GM21717 (cell line): ENCODE results near the gene XYLT1.
"Not testable (repeated sequence)": the region's sequence is repeated elsewhere in the genome, so short reads cannot be mapped to it uniquely, and the experiment has no call there.

Source experiments
- ATAC-seq: cut with Tn5 transposase; IDR thresholded peaks from one replicate; pipeline ENCODE4 v1.9.1; 2021; ENCODE audit warnings: mild to moderate bottlenecking, moderate library complexity; ENCODE audit not compliant: unreplicated experiment

Gene XYLT1

DNA sequence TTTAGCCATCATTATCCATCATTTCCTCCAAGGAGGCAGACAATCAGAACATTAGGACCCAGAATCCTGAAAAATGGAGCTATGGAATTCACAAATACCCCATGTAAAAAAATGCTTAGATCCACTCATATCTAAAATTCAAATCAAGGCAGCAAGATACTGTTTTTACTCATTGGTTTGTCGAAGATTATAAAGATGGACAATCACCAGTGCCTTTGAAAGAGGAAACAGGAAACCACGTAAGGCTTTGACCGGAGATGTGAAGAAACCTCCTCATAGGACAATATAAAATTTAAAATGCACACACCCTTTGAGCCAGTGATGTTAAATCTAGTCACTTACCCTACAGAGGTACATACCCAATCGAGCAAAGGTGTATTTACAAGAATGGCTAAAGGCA, 130.0 kb downstream of the XYLT1 start:
- no peak for ATAC-seq

DNA sequence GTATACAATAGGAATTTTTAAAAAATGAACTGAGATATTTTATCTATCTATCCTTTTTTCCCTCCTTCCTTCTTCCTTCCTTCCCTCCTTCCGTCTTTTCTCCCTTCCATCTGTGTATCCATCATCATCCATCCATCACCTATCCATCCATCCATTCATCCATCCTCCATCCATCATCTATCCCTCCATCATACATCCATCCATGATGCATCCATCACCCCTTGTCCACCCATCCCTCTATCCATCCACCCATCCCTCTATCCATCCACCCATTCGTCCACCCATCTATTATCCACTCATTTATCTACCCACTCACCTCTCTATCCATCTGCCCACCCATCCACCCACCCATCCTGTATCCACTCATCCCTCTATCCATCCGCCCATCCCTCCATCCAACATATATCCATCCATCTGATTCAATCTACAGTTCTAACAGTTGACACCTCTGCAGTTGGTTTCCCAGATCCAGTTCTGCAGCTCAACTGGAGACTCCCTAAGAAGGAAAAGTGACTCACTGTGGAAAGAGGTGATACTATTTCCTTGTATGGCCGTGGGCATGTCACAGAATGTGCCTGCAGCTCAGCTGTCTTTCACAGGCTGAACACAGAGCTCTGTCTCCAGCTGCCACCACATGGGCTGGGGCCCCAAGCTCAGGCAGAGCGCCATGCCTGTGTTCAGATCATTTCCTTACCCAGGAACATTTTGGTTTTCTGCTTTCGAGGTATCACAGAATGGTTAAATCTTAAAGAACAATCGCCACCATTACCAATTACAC, 130.8 kb downstream of the XYLT1 start:
- ATAC-seq = no peak

DNA sequence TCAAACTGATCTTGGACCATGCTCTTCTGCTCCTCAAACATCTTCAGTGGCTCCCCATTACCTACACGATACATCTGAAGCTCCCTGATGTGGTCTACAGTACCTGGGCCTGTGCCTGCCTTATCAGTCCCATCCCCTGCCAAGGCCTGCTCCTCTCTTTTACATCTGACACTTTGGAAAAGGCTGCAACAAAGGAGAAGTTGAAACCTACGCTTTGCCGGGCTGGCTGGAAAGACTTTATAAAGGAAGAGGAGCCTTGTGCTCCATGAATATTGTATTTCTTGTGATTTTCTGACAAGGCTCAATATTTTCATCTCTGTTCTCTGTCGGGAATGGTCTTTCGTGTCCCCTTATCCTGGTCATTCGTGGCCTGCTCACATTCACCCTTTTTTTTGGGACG, 132.5 kb downstream of the XYLT1 start:
- ATAC-seq = no peak

DNA sequence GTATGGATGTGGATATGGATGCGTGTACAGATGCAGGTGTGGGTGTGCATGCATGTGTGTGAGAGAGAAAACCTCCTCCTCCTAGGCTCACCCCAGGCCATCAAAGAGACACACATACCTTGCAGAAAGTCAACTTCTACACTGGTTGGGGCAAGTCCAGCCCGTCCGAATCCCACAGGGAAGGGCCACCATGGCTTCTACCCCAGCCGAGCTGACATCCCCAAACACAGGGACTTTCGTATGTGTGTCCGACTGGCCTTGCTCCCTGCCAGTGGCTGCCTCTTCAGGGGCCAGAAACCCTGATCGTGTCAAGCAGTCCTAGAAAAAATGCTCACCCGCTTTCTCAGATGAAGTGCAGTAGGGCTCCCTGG, 134.2 kb downstream of the XYLT1 start:
- ATAC-seq = no peak

DNA sequence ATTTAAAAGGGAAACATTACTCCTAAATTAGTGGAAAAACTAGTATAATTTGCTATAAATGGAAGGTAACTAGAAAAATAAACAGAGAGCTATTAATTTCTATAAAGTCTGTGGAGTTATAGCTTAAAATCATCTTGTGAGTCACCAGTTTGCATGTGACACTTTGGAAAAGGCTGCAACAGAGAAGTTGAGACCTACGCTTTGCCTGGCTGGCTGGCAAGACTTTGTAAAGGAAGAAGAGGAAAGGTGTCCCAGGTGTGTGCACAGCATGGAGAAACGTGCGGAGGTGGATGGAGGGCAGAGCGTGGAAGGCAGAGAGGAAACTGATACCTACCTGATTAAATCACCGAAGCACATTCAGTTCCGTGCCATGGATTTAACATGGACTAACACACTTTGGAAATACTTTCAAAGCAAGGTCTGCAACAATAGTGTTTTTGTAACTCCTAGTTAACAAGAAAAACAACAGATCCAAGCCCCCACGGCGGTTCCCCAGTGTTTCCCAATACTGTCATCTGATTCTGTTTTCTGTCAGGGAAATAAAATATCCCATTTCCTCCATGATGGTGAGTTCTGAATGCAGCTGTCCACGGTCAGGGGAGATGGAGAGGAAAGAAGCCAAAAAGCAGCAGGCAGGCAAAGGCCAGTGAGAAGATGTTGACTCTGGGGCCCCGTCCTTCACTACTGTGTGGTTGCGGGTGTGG, 134.8 kb downstream of the XYLT1 start:
- ATAC-seq = no peak

DNA sequence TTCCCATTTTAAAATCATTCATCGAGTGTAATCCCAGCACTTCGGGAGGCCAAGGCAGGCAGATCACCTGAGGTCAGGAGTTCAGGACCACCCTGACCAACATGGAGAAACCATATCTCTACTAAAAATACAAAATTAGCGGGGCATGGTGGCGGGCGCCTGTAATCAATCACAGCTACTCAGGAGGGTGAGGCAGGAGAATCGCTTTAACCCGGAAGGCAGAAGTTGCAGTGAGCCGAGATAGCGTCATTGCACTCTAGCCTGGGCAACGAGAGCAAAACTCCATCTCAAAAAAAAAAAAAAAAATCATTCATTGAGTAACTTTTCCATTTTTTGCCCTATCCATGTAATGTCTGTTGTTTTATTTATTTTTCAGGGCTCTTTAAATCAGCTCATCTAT, 135.4 kb downstream of the XYLT1 start:
- not testable (repeated sequence) for ATAC-seq

DNA sequence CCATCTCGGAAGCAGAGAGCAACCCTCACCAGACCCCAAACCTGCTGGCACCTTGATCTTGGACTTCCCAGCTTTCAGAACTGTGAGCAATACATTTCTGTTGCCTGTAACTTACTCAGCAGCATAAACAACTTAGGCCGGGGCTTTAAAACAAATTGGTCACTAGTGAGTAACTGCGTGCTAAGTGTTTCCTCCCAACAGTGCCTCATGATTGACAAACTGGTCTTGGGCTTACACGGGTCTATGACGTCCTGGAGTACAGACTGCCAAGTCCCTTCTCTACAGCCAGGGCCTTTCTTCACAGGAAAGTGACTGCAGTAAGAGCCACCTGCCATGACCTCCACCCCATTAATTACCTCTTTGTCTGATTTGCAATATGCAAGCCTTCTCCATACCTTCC, 136.7 kb downstream of the XYLT1 start:
- no peak for ATAC-seq

DNA sequence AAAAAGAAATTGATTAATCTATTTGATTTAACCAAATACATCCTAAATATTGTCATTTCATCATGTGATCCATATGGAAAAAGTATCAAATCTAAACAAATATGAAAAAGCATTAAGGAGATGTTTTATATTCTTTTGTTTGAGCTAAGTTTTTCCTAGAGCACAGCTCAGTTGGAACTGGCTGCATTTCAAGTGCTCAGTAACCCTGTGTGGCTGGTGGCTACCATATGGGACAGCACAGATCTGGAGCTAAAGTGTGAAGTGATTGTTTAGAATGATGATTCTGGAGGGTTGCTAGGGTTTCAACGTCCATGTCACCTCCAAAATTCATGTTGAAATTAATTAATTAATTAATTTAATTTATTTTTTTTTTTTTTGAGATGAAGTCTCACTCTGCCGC, 137.5 kb downstream of the XYLT1 start:
- no peak for ATAC-seq

DNA sequence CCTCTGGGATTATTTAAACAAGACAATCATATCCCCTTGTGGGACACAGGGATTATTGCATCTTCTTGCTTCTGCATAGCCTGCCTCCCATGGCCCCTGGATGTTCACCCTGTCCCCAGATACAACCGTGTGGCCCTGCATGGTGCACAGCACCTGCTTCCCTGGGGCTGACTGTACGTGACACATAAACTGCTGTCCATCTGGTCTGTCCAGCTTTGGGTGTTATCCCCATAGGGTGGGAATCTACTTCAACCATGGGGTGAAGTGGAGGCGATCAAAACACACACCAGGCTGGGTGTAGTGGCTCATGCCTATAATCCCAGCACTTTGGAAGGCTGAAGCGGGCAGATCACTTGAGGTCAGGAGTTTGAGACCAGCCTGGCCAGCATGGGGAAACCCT, 138.8 kb downstream of the XYLT1 start:
- ATAC-seq = no peak

DNA sequence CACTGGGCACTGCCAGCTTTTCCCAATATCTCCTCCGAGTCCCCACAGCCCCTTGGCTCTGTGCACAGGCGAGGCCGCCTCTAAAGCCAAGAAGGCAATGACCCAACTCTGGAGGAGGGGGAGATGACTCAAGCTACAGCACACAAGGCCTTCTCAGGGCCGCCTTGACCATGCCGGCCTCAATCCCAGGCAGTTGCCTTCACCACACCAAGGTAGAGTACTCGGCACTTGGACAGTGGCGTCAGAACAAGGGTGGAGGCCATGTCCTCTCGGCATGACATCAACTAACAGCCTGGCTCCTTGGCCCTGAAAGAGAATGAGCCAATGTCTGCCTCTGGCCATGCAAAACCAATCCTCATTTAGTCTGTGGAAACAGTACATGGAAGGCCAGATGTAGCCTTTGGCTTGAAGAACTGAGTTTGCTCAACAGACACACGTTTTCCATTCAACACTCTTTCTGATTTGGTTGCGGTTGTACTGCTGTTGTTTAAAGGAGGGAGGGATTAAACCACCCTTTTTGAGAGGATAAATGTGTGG, 139.6 kb downstream of the XYLT1 start:
- ATAC-seq = no peak

DNA sequence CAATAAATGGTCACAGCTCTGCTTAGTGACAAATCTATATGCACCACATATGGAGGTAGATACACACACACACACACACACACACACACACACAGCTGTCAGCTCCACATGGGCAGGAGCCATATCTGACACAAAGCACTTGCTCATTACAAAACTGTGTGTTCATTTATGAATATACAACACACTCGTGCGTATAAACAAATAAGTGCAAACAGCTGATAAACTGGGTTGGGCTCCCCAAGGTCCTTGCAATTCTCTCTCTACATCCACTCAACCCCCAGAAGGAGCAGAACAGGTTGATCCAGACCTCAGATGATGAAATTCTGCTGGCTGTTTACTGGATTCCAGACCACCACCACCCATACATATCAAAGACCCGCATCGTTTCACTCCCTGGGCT, 140.7 kb downstream of the XYLT1 start:
- no peak for ATAC-seq

DNA sequence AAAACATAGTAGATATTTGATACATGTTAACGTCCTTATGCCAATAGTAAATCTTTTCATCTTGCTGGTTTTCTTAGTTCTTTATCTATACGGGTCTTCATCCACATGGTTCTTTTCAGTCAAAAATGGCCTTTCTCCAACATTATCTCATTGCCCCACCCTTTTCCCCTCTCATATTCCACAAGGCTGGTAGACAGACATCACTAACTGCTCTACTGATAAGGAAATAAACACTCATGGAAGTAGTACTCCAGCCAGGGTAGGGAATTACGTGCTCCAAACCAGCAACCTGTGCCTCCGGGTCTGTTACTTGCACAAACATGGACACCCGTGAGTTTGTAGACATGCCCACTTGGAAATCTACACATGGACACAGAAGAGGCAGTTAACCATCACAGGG, 141.4 kb downstream of the XYLT1 start:
- ATAC-seq = no peak

DNA sequence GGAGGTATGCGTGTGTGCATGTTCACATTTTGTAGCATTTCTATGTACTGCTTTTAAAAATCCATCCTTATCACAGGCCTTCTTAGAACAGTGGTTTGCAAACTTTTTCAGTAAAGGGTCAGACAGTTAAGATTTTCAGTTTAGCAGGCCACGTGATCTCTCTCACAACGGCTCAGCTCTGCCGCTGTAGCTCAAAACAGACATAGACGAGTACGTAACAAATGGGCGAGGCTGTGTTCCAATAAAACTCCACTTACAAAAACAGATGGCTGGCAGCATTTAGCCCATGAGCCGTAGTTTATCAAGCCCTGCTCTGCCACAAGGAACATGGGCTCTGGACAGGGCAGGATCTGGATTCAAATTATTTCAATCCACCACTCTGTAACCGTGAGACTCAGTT, 141.8 kb downstream of the XYLT1 start:
- ATAC-seq = no peak

DNA sequence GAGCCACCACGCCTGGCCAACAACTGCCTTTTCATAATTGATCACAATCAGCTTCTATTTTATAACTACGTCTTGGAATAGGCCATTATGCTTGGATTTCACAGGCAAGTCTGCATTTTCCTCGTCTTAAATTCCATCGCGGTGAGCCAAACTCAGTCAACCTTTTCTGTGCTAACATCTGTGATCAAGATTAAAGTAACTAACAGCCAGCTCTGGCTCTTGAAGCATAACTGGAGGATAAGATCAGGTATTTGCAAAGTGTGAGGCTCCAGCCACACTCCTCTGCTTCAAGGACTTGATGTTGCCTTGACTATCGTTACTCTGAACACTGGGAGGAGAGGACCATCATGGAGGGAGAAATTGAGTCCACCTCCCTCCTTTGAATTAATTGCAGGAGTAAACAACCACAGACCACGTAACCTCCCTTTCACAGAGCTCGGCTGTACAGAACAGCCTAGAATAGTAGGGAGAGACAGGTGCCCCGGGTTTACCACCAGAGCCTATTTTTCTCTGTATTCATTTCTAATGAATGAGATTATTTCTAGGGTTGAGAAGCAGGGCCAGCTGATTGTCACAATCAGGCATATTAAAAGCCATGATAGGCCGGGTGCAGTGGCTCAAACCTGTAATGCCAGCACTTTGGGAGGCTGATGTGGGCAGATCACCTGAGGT, 143.0 kb downstream of the XYLT1 start:
- ATAC-seq = no peak

DNA sequence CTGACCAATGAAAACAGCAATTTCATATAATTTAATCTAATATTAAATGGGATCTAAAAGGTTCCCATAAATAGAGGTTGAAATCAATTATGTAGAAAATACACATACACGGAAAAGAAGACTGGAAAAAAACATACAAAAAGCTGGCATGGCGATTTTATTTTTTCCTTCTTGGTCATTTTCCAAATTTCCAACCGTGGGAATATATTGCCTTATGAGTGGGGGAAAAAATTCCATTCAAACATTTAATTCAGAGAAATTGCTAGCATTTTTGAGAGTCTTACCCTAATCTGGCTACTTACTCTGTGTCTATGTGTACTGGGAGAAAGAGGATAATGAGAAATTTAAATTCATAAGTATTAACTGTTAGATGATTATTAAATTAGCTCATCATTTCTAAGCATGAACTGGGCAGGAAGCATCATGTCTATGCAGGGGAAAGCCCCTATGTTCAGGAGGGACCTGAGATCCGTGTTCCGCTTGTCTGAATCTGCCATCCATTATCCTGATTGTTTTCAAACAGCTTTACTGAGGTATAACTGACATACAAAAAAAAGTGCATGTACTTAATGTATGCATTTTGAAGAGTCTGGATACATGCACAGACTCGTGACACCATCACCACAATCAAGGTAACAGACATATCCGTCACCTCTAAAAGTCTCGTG, 145.2 kb downstream of the XYLT1 start:
- ATAC-seq = no peak

DNA sequence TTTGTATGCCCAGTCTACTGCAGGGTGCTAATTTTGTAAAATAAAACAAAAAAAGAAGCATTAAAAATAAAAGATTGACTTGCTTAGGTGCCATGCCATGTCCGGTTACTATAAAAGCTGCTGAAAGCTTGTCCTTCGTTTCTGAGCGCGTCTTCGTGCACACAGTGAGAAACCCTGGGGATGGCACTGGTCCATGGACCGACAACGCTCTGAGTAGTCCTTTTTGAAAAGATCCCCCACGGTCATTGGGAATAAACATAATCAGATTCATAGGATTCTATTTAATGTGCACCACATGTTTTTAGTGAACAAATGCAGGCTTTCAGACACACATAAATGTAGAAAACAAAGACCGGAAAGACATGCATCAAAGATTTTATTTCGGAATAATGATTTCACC, 146.3 kb downstream of the XYLT1 start:
- ATAC-seq = no peak

DNA sequence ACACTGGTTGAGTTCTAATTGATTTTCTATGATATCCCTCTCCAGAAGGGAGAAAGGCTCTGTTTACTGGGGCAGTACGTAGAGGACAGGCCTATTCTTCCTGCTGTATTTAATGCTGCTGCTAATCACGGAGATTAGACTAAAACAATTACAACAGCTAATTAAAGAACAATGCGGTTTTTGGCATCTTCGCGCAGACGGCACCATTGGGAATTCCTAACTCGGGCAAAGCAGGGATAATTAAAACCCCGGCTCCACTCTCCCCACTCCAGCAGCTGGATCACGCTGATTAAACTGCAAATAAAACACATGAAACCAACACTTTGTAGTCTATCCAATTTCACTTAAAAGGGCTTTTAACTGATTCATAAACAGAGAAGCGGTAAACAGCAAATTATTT, 147.6 kb downstream of the XYLT1 start:
- ATAC-seq = no peak

DNA sequence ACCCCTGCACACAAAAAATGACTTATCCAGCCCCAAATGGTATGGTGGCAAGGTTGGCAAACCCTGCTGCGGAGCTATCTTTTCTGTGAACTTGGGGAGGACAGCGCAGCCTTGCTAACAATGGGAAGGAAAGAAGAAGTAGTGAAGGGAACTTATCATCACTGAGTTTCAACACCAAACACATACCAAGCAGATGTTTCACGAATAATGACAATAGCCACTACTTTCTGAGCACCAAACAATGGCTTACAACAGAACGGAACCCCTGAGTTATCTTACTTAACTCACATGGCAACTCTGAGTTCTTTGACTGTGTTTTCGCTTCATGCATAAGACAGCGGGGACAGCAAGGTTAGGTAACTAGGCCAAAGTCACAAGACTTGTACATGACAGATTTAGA, 148.9 kb downstream of the XYLT1 start:
- ATAC-seq = no peak

DNA sequence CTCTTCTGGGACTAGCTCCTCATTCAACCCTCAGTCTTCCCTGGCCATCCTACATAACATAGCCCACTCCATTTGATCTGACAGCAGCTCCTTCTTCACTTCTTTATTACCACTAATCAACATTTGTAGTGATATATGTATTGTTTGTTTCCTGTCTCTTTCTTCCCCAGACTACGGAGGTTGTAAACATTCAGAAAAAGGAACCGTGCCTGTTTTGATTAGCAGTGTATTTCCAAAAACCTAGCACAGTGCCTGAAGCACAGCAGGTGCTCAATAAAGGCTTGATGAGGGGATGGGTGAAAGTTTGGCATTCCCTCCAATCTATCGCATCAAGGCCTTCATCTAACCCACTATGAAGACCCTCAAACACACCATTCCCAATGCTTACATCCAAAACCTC, 150.8 kb downstream of the XYLT1 start:
- no peak for ATAC-seq

DNA sequence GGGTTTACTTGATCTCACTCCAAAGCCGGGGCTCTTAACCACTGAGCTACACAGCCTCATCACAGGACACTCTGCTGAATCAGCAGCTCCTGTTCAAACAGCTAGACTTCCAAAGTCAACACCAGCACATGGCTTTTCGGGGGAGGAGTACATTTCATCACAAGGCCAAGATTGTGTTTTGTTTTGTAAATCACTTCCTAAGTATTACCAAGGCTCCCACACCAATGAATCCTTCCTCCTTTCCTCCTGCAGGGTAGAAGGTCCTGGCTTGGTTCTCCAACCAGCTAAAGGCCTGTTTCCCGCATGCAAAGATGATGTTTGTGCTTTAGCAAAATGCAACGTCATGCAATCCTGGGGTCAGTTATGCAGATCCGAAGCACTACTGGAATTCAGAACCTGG, 152.5 kb downstream of the XYLT1 start:
- ATAC-seq = no peak

DNA sequence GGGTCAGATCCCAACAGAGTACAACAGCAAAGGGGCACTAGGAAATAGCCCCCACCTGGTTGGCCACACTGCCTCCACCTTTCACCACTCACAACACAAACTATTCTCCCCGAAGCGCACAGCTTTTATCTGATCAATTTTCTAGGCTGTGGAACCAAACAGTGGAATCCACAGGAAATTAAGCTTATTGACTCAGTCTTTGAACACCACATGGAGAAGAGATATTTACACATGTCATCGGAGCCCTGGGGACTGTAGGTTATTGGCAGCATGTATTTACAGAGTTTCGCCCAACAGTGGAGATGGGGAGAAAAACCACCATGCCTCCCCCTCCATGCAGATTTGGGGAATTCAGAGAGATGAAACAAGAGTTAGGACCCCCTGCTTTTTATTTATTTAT, 154.8 kb downstream of the XYLT1 start:
- no peak for ATAC-seq
